NT2/D1 (cell line): Measurements from ENCODE around the gene RNF14.

Experiments used
- DNase-seq: peaks from one replicate; pipeline ENCODE4 v3.0.0-alpha.2; 2011; ENCODE audit warnings: low read depth, low spot score
- H3K27me3 ChIP-seq: 2 replicates; pipeline ENCODE4 v1.6.0; 2011; ENCODE audit warnings: mild to moderate bottlenecking; ENCODE audit not compliant: insufficient read length, insufficient read depth
- H3K36me3 ChIP-seq: 2 replicates; pipeline ENCODE4 v1.6.1; 2011; ENCODE audit warnings: mild to moderate bottlenecking, low read length, mixed read lengths; ENCODE audit not compliant: insufficient read depth, insufficient read length
- H3K4me1 ChIP-seq: 2 replicates; pipeline ENCODE4 v1.5.1; 2011; ENCODE audit not compliant: insufficient read depth, insufficient read length
- H3K4me3 ChIP-seq: 2 replicates; pipeline ENCODE4 v1.5.1; 2011; ENCODE audit warnings: low read depth; ENCODE audit not compliant: insufficient read length
- H3K9ac ChIP-seq: 2 replicates; pipeline ENCODE4 v1.6.0; 2011; ENCODE audit warnings: low read depth; ENCODE audit not compliant: insufficient read length
- H3K9me3 ChIP-seq: 2 replicates; pipeline ENCODE4 v1.5.1; 2011; ENCODE audit warnings: mild to moderate bottlenecking, low read length; ENCODE audit not compliant: insufficient read depth
- SUZ12 ChIP-seq: IDR thresholded peaks from 2 replicates; pipeline ENCODE4 v1.6.1; 2011; ENCODE audit not compliant: insufficient read length, insufficient read depth; ENCODE audit errors: extremely low read depth
- YY1 ChIP-seq: IDR thresholded peaks from 2 replicates; pipeline ENCODE4 v1.6.1; 2011; ENCODE audit not compliant: insufficient read length, insufficient read depth
- ZNF274 ChIP-seq: IDR thresholded peaks from 2 replicates; pipeline ENCODE4 v1.6.1; 2011; ENCODE audit warnings: mild to moderate bottlenecking, low read depth, low read length

RNF14 gene

DNA sequence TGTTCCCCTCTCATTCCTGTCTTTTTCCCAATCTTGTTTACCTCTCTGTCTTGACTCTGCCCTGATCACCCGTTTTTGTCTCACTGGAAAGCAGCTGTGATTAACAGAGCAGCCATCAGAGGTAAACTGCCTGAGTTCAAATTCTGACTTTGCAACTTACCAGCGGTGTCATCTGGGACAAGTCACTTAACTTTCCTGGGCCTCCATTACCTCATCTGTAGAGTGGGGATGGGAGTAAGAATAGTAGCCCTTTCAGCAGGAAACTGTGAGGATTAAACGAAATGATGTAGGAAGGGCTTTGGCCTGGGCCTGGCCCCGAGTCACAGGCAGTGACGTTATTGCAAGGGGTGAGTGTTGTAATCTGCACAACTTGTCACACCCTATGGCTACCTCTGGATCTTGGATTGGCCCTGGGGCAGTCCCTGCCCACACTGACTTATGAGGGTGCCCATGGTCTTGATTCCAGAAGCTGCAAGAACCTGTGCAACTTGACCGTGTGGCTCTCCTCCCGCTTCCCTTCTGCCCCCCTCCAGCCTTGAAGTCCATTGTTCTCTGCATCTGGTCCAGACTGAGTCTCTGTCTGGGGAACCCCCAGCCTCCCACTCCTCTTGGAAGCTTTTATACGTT is 10.2 kb upstream of the RNF14 start:
- Histone ChIP-seq H3K4me1 (peaks cover 7% of the 10 kb centered on the region), H3K4me3 (no peak overlapping the region), H3K27me3 (no peaks in the 10 kb centered on the region), H3K9me3 (no peaks in the 10 kb centered on the region), H3K36me3 (no peaks in the 10 kb centered on the region), H3K9ac (no peak overlapping the region)
- TF ChIP-seq YY1 (no peak), ZNF274 (no peak), SUZ12 (no peak)
- DNase-seq = no peak

GRCh38 chr5:141960018-141960417 is 8.9 kb upstream of the RNF14 start:
- TF ChIP-seq YY1 (no peak), ZNF274 (no peak)
- no peak for DNase-seq
- no peak overlapping the region for H3K9ac ChIP-seq
- H3K36me3 ChIP-seq = no peaks in the 10 kb centered on the region
- no peaks in the 10 kb centered on the region for H3K9me3 ChIP-seq
- H3K27me3 ChIP-seq = no peaks in the 10 kb centered on the region
- H3K4me3 ChIP-seq = no peak overlapping the region
- H3K4me1 ChIP-seq = peaks cover 7% of the 10 kb centered on the region

GRCh38 chr5:141960449-141961323 is 8.2 kb upstream of the RNF14 start:
- no peak overlapping the region for H3K4me3 ChIP-seq

DNA sequence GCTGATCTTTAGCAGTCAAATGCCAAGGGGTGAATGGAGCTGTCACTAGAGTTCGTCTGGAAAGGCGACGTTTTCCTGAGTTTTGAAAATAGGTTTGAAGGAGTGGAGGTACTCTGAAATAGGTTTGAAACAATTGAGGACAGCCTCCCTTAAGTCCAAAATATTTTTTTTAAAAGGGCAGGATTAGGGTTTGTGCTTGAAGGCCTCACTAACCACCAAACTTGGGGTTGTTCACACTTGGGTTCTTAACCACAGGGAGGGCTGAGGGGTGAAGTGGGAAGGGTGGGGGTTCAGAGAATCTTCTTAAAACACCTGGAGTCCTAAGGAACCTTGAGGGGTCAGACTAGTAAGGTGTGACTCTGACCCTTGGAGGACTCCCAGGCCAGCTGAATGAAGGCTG is 7.4 kb upstream of the RNF14 start:
- Histone ChIP-seq H3K9ac (no peak overlapping the region), H3K4me3 (no peak overlapping the region), H3K4me1 (peaks cover 7% of the 10 kb centered on the region), H3K36me3 (no peaks in the 10 kb centered on the region), H3K27me3 (no peaks in the 10 kb centered on the region), H3K9me3 (no peaks in the 10 kb centered on the region)
- TF ChIP-seq SUZ12 (no peak), ZNF274 (no peak), YY1 (no peak)
- no peak for DNase-seq

More at GRCh38 chr5:141960449-141961323, 8.2 kb upstream of the RNF14 start:
- Histone ChIP-seq H3K9ac (peak overlapping the region; percentile 6), H3K27me3 (no peaks in the 10 kb centered on the region), H3K9me3 (no peaks in the 10 kb centered on the region), H3K4me1 (peaks cover 7% of the 10 kb centered on the region), H3K36me3 (no peaks in the 10 kb centered on the region)
- TF ChIP-seq SUZ12 (no peak), YY1 (no peak), ZNF274 (no peak)
- DNase-seq = peak; percentile 59

DNA sequence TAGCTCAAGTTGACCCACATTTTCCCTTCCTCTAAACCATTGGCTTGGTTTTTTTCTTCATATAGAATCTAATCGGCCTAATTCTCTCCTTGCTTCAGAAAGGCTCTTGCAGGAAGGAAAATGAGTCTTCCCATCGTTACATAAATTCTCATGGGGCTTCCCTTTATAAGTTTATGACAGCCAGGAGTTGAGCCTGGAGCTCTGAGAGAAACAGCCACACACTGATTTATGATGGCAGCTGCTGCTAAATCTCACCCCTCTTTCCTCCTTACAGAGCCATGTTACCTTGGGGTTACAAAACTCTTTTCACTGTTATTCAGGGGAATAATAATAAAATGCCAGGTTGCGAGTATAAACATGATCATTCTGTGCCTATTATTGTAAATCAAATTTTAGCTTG is 5.2 kb upstream of the RNF14 start:
- Histone ChIP-seq H3K36me3 (no peaks in the 10 kb centered on the region), H3K4me1 (peaks cover 7% of the 10 kb centered on the region), H3K27me3 (no peaks in the 10 kb centered on the region), H3K4me3 (no peak overlapping the region), H3K9ac (no peak overlapping the region), H3K9me3 (no peaks in the 10 kb centered on the region)
- TF ChIP-seq YY1 = no peak
- no peak for TF ChIP-seq ZNF274
- no peak for TF ChIP-seq SUZ12
- DNase-seq = no peak

- Histone ChIP-seq H3K36me3 (no peaks in the 10 kb centered on the region), H3K9ac (no peak overlapping the region), H3K4me1 (peaks cover 6% of the 10 kb centered on the region), H3K27me3 (no peaks in the 10 kb centered on the region), H3K9me3 (no peaks in the 10 kb centered on the region), H3K4me3 (no peak overlapping the region)
- no peak for DNase-seq
- no peak for TF ChIP-seq ZNF274
- TF ChIP-seq YY1 = no peak
- no peak for TF ChIP-seq SUZ12
Observed at GRCh38 chr5:141965071-141965470, 3.8 kb upstream of the RNF14 start.

DNA sequence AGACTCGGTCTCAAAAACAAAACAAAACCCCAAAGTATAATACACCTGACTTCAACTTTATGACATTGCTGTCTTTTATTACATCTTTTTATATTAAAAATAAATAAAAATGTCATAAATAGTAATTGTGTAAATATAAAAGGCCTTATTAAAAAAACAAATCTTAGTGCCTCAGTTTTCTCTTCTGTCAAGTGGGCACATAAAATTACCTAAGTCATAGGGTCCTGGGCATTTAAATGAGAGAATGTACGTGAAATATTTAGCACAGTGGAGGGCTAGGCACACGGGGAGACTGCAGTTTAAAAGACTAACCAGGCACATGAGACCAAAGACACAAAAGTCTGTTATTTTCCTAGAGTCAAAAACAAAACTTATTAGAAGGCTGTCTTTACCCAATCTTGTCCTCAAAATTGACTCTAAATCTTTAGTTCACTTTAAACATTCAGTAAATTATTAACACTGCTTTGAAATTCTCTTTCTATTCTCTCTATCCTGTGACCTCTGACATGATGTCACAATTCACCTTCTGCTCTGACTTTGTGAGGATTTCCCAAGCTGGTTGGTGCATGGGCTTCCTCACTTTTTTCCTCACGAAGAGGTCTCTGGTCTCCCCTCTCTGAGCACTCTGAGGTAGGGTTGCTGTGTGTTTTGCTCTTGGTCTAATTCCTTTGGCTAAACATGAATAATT is 2.5 kb upstream of the RNF14 start:
- no peak overlapping the region for H3K4me3 ChIP-seq

More for the DNA sequence above, 2.5 kb upstream of the RNF14 start:
- no peaks in the 10 kb centered on the region for H3K27me3 ChIP-seq
- H3K9me3 ChIP-seq = no peaks in the 10 kb centered on the region
- no peak for TF ChIP-seq SUZ12
- TF ChIP-seq ZNF274 = no peak
- TF ChIP-seq YY1 = no peak
- H3K4me1 ChIP-seq = peaks cover 2% of the 10 kb centered on the region
- H3K9ac ChIP-seq = no peak overlapping the region
- H3K36me3 ChIP-seq = peaks cover 8% of the 10 kb centered on the region
- DNase-seq = no peak
